Natural killer cell (primary cell): Measurements from ENCODE around the gene PARL. TPM values are rescaled to one million over a fixed set of nuclear protein-coding genes. Genes with fewer than 3 reads are reported as not detected.
"Not testable (repeated sequence)": the region's sequence is repeated elsewhere in the genome, so short reads cannot be mapped to it uniquely, and the experiment has no call there.

Experiments used
- ATAC-seq, 3 donors: fragments of 150-1000 bp in 2 of 3; fragments of 200-7000 bp in 1 of 3; cut with Tn5 transposase; 1 replicate in 1 of 3; 2 replicates in 2 of 3; pipeline ENCODE4 v1.10.0; 2021; ENCODE audit warnings: mild to moderate bottlenecking in 2 of 3, moderate library complexity in 2 of 3
- DNase-seq, 2 donors: peaks; one replicate each; pipeline versions ENCODE4 v3.0.0 to v3.0.0-alpha.2; 2013 to 2021; ENCODE audit warnings: mixed read lengths in 1 of 2
- H3K27ac ChIP-seq: one replicate; pipeline ENCODE4 v1.5.1; 2013; ENCODE audit warnings: mild to moderate bottlenecking, low read length
- H3K27me3 ChIP-seq: one replicate; pipeline ENCODE4 v1.6.1; 2013; ENCODE audit warnings: low read length; ENCODE audit not compliant: control insufficient read depth, insufficient read depth
- H3K36me3 ChIP-seq: one replicate; pipeline ENCODE4 v1.6.1; 2013; ENCODE audit warnings: low read length; ENCODE audit not compliant: control insufficient read depth, insufficient read depth
- H3K4me1 ChIP-seq: one replicate; pipeline ENCODE4 v1.6.1; 2013; ENCODE audit warnings: low read length; ENCODE audit not compliant: control insufficient read depth, insufficient read depth
- H3K4me3 ChIP-seq: one replicate; pipeline ENCODE4 v1.5.1; 2013; ENCODE audit warnings: low read length
- H3K9me3 ChIP-seq: one replicate; pipeline ENCODE4 v1.6.1; 2013; ENCODE audit warnings: low read length; ENCODE audit not compliant: control insufficient read depth, insufficient read depth
- H3K27ac Mint-ChIP-seq, 2 donors: one replicate each; pipeline ENCODE4 v1.8.0; 2022; ENCODE audit warnings: mild to moderate bottlenecking in 2 of 2, mixed read lengths in 2 of 2, moderate library complexity in 1 of 2
- H3K27me3 Mint-ChIP-seq, 2 donors: one replicate each; pipeline ENCODE4 v1.8.0; 2022; ENCODE audit warnings: low read depth in 2 of 2, mixed read lengths in 2 of 2
- H3K36me3 Mint-ChIP-seq: one replicate; pipeline ENCODE4 v1.8.0; 2022; ENCODE audit warnings: mixed read lengths
- H3K4me1 Mint-ChIP-seq, 2 donors: one replicate each; pipeline ENCODE4 v1.8.0; 2022; ENCODE audit warnings: mixed read lengths in 2 of 2
- H3K4me3 Mint-ChIP-seq: one replicate; pipeline ENCODE4 v1.8.0; 2022; ENCODE audit warnings: mild to moderate bottlenecking, moderate library complexity, mixed read lengths
- H3K9me3 Mint-ChIP-seq, 2 donors: one replicate each; pipeline ENCODE4 v1.8.0; 2022; ENCODE audit warnings: mixed read lengths in 2 of 2
- CTCF ChIP-seq: fragments of 200-600 bp; IDR thresholded peaks from one replicate; pipeline ENCODE4 v1.8.0; 2022; ENCODE audit warnings: antibody characterized with exemption
- WGBS: methylation state at CpG from one replicate; pipeline ENCODE4 v1.1.7; 2013; ENCODE audit warnings: missing lambda C conversion rate; ENCODE audit not compliant: insufficient coverage; 5-methylcytosine and 5-hydroxymethylcytosine counted together
- intact Hi-C: fragments of 100-400 bp; cut with micrococcal nuclease; formaldehyde crosslinking; loops from one replicate; pipeline ENCODE4 v1.14.2; 2022
- total RNA-seq, 4 donors: library from RNA; stranded (reverse); fragments of 120-200 nt in 1 of 4; gene quantifications; one replicate each; pipeline versions ENCODE4 v1.2.3 to v1.2.4, GENCODE V29; 2013 to 2022

Gene PARL
- total RNA-seq, 3 donors from 2014 or later (not counting 1 experiment from before 2014, with no cell fraction given): 35.1 to 47.1 (median 37.7) TPM

- H3K4me3 Mint-ChIP-seq: no peak overlapping the region
- Histone ChIP-seq H3K4me3 (no peak overlapping the region), H3K27ac (no peak overlapping the region), H3K4me1 (no peaks in the 10 kb centered on the region), H3K27me3 (no peaks in the 10 kb centered on the region), H3K9me3 (no peaks in the 10 kb centered on the region), H3K36me3 (peaks cover 50% of the 10 kb centered on the region)
- ATAC-seq (no peak), DNase-seq (no peak)
- H3K9me3 Mint-ChIP-seq: no peaks in the 10 kb centered on the region
- no peak for TF ChIP-seq CTCF
- no peaks in the 10 kb centered on the region for H3K4me1 Mint-ChIP-seq
- 98% methylated on average over 14 of the region's 16 CpGs for WGBS
- no peaks in the 10 kb centered on the region for H3K36me3 Mint-ChIP-seq
- H3K27ac Mint-ChIP-seq: no peak overlapping the region
- intact Hi-C loops: no loop called here
- H3K27me3 Mint-ChIP-seq: no peaks in the 10 kb centered on the region
These were observed 94.0 kb downstream of the PARL start for GRCh38 chr3:183790700-183791099.

GRCh38 chr3:183789826-183790225, 94.9 kb downstream of the PARL start:
- H3K9me3 Mint-ChIP-seq: no peaks in the 10 kb centered on the region
- Histone ChIP-seq H3K9me3 (no peaks in the 10 kb centered on the region), H3K4me1 (no peaks in the 10 kb centered on the region), H3K27ac (no peak overlapping the region), H3K4me3 (no peak overlapping the region), H3K36me3 (peaks cover 53% of the 10 kb centered on the region), H3K27me3 (no peaks in the 10 kb centered on the region)
- ATAC-seq (no peak), DNase-seq (no peak)
- TF ChIP-seq CTCF: no peak
- WGBS: 82% methylated on average over 4 of the region's 4 CpGs
- no peak overlapping the region for H3K27ac Mint-ChIP-seq
- intact Hi-C loops: no loop called here
- H3K4me3 Mint-ChIP-seq: no peak overlapping the region
- H3K27me3 Mint-ChIP-seq: no peaks in the 10 kb centered on the region
- no peaks in the 10 kb centered on the region for H3K36me3 Mint-ChIP-seq
- H3K4me1 Mint-ChIP-seq: no peaks in the 10 kb centered on the region

- H3K9me3 Mint-ChIP-seq, H3K36me3 Mint-ChIP-seq, intact Hi-C loops, DNase-seq, H3K4me1 Mint-ChIP-seq, H3K27me3 ChIP-seq, H3K27ac ChIP-seq, ATAC-seq, H3K4me1 ChIP-seq, H3K4me3 ChIP-seq, H3K27ac Mint-ChIP-seq, H3K9me3 ChIP-seq, H3K27me3 Mint-ChIP-seq, H3K4me3 Mint-ChIP-seq: not testable (repeated sequence)
- 91% methylated on average over 10 of the region's 10 CpGs for WGBS
- H3K36me3 ChIP-seq: peaks cover 43% of the 10 kb centered on the region
These were observed 100.2 kb downstream of the PARL start for GRCh38 chr3:183784503-183784902.

- Mint-ChIP-seq H3K9me3 (no peaks in the 10 kb centered on the region), H3K27me3 (no peaks in the 10 kb centered on the region), H3K4me3 (no peak overlapping the region), H3K36me3 (peaks cover 15% of the 10 kb centered on the region), H3K27ac (no peak overlapping the region), H3K4me1 (peaks cover 0 to 5% of the 10 kb centered on the region in 2 donors)
- intact Hi-C loops: no loop called here
- DNase-seq (no peak), ATAC-seq (no peak)
- Histone ChIP-seq H3K27ac (no peak overlapping the region), H3K4me1 (no peaks in the 10 kb centered on the region), H3K36me3 (peaks cover 53% of the 10 kb centered on the region), H3K9me3 (no peaks in the 10 kb centered on the region), H3K27me3 (no peaks in the 10 kb centered on the region), H3K4me3 (no peak overlapping the region)
- no peak for TF ChIP-seq CTCF
- WGBS: 91% methylated on average over 7 of the region's 7 CpGs
These were observed 102.0 kb downstream of the PARL start for GRCh38 chr3:183782576-183783276.
